K562 (cell line): Measurements from ENCODE around the gene UVRAG. TPM values are rescaled to one million over a fixed set of nuclear protein-coding genes. Genes with fewer than 3 reads are reported as not detected.
A peak's percentile ranks its signal among the peaks of the same experiment; 100 is the strongest.

Experiments used
- ATAC-seq: fragments of 200-7000 bp; cut with Tn5 transposase; 3 replicates; pipeline ENCODE4 v1.9.1; 2020; ENCODE audit warnings: moderate library complexity
- BruUV-seq: library from RNA; stranded (reverse); fragments of 400-500 nt; replicated peaks from 2 replicates; lab custom pipeline; 2021; lab: Mats Ljungman, UMichigan
- CTCF ChIA-PET: fragments of 300-600 bp; formaldehyde crosslinking; extraction: SDS; loops from one replicate; lab custom pipeline; 2021; ENCODE audit warnings: low intra/inter-chr PET ratio; lab: Yijun Ruan, JAX
- POLR2A ChIA-PET: fragments of 300-600, 350-650 bp; sonication (Branson Sonifier 250); formaldehyde crosslinking; extraction: SDS; loops from one replicate; lab custom pipeline; 2021; ENCODE audit warnings: antibody characterized with exemption, inconsistent platforms; lab: Yijun Ruan, JAX
- DNase-seq, 4 experiments: peaks; one replicate each; pipeline versions ENCODE4 v3.0.0 to v3.0.0-alpha.2; 2011 to 2018; ENCODE audit warnings: low spot score in 3 of 4, mixed read lengths in 3 of 4; ENCODE audit errors: extremely low read depth in 1 of 4
- FAIRE-seq: peaks from 2 replicates; lab custom pipeline; 2011; peaks lifted over from hg19 to GRCh38; lab: Jason Lieb, UNC
- H2AFZ ChIP-seq: 2 replicates; pipeline ENCODE4 v1.6.0; 2011; ENCODE audit warnings: low read depth, low read length, control low read depth, inconsistent platforms
- H3K27ac ChIP-seq: fragments of 200-600 bp; 3 replicates; pipeline ENCODE4 v1.8.0; 2011; ENCODE audit warnings: low read depth, mild to moderate bottlenecking, control low read depth, inconsistent platforms, low read length, moderate library complexity, mixed read lengths; ENCODE audit errors: extremely low read depth
- H3K27me3 ChIP-seq, 2 experiments: fragments of 300-600 bp in 1 of 2; 2 replicates in 1 of 2; 3 replicates in 1 of 2; pipeline versions ENCODE4 v1.6.0 to v1.8.0; 2011; ENCODE audit warnings: inconsistent platforms in 2 of 2, low read length in 2 of 2, mild to moderate bottlenecking in 1 of 2, mixed read lengths in 1 of 2, moderate library complexity in 1 of 2; ENCODE audit not compliant: control insufficient read depth in 2 of 2, insufficient read depth in 2 of 2
- H3K36me3 ChIP-seq: fragments of 300-600 bp; 3 replicates; pipeline ENCODE4 v1.8.0; 2011; ENCODE audit warnings: mild to moderate bottlenecking, low read length, inconsistent platforms; ENCODE audit not compliant: control insufficient read depth, insufficient read depth
- H3K4me1 ChIP-seq, 2 experiments: fragments of 200-600 bp in 1 of 2; replicated peaks in 1 of 2; 2 replicates in 1 of 2; 3 replicates in 1 of 2; pipeline versions ENCODE4 v1.5.1 to v1.8.0; 2011; ENCODE audit warnings: inconsistent platforms in 2 of 2, low read length in 2 of 2, mild to moderate bottlenecking in 1 of 2, mixed read lengths in 1 of 2, moderate library complexity in 1 of 2; ENCODE audit not compliant: control insufficient read depth in 2 of 2, insufficient read depth in 2 of 2
- H3K4me2 ChIP-seq: 2 replicates; pipeline ENCODE4 v1.6.1; 2011; ENCODE audit warnings: low read length, control low read depth, inconsistent platforms, mixed read lengths; ENCODE audit not compliant: insufficient read depth
- H3K4me3 ChIP-seq: fragments of 200-600 bp; sonication (generic), shearing (Covaris generic); 2 replicates; pipeline ENCODE4 v1.5.1; 2016; ENCODE audit warnings: control low read depth, inconsistent platforms
- H3K79me2 ChIP-seq: fragments of 200-600 bp; 3 replicates; pipeline ENCODE4 v1.8.0; 2011; ENCODE audit warnings: low read length, inconsistent platforms; ENCODE audit not compliant: control insufficient read depth, insufficient read depth
- H3K9ac ChIP-seq, 2 experiments: 2 replicates each; pipeline versions ENCODE4 v1.6.0 to v1.6.1; 2011; ENCODE audit warnings: low read depth in 2 of 2, low read length in 2 of 2, control low read depth in 1 of 2, inconsistent platforms in 1 of 2, mild to moderate bottlenecking in 1 of 2, mixed read lengths in 1 of 2; ENCODE audit not compliant: insufficient read depth in 1 of 2
- H3K9me1 ChIP-seq: one replicate; pipeline ENCODE4 v1.6.0; 2011; ENCODE audit warnings: inconsistent platforms, mild to moderate bottlenecking, low read length, moderate library complexity; ENCODE audit not compliant: control insufficient read depth, insufficient read depth
- H3K9me3 ChIP-seq: replicated peaks from 2 replicates; pipeline ENCODE4 v1.5.1; 2011; ENCODE audit warnings: low read depth, low read length, inconsistent platforms; ENCODE audit not compliant: control insufficient read depth, insufficient read depth
- H4K20me1 ChIP-seq: replicated peaks from 2 replicates; pipeline ENCODE4 v1.6.1; 2011; ENCODE audit warnings: low read length, inconsistent platforms, mixed read lengths; ENCODE audit not compliant: control insufficient read depth, insufficient read depth
- BCLAF1 ChIP-seq, 2 experiments: fragments of 450-650 bp in 1 of 2; IDR thresholded peaks; 2 replicates each; pipeline ENCODE4 v1.6.1; 2011 to 2017; ENCODE audit warnings: low read depth in 2 of 2, antibody characterized with exemption in 1 of 2, borderline replicate concordance in 1 of 2, low read length in 1 of 2, mild to moderate bottlenecking in 1 of 2, mixed read lengths in 1 of 2; ENCODE audit not compliant: control insufficient read depth in 1 of 2
- CEBPG ChIP-seq, 3 experiments: fragments of 200-800 bp in 1 of 3; sonication (Bioruptor generic) in 1 of 3; sonication (generic) in 1 of 3; formaldehyde crosslinking in 1 of 3; IDR thresholded peaks in 2 of 3; conservative IDR thresholded peaks in 1 of 3; 2 replicates each; pipeline versions ENCODE4 v1.6.1 to v1.8.0; 2016 to 2022; ENCODE audit warnings: missing compliant biosample characterization in 2 of 3, missing genetic modification characterization in 2 of 3, mild to moderate bottlenecking in 1 of 3, missing genetic modification reagents in 1 of 3
- ETV6 ChIP-seq, 3 experiments: fragments of 150-350 bp in 1 of 3; sonication (generic) in 1 of 3; formaldehyde crosslinking in 1 of 3; IDR thresholded peaks; 2 replicates each; pipeline versions ENCODE4 v1.6.1 to v1.8.0; 2014 to 2022; ENCODE audit warnings: borderline replicate concordance in 2 of 3, low read depth in 2 of 3, antibody characterized with exemption in 1 of 3, low read length in 1 of 3, mild to moderate bottlenecking in 1 of 3, missing genetic modification reagents in 1 of 3
- FOXK1 ChIP-seq: sonication (generic); formaldehyde crosslinking; IDR thresholded peaks from 2 replicates; pipeline ENCODE4 v1.8.0; 2022; ENCODE audit warnings: missing genetic modification reagents, mild to moderate bottlenecking, borderline replicate concordance
- HLTF ChIP-seq: fragments of 450-650 bp; IDR thresholded peaks from 2 replicates; pipeline ENCODE4 v1.6.1; 2016
- HNRNPH1 ChIP-seq: fragments of 200-400 bp; formaldehyde crosslinking; optimal IDR thresholded peaks from 2 replicates; pipeline ENCODE3; 2017; ENCODE audit warnings: low read depth, mild to moderate bottlenecking, low read length, moderate library complexity
- LCOR ChIP-seq: sonication (generic); formaldehyde crosslinking; IDR thresholded peaks from 2 replicates; pipeline ENCODE4 v1.8.0; 2022; ENCODE audit warnings: mild to moderate bottlenecking, missing genetic modification reagents
- NEUROD1 ChIP-seq: fragments of 150-350 bp; IDR thresholded peaks from 2 replicates; pipeline ENCODE4 v1.6.1; 2014; ENCODE audit warnings: borderline replicate concordance, low read length, low read depth; ENCODE audit not compliant: partially characterized antibody
- NR0B1 ChIP-seq: fragments of 450-650 bp; IDR thresholded peaks from one replicate; pipeline ENCODE4 v1.6.1; 2018; ENCODE audit warnings: mild to moderate bottlenecking, moderate library complexity; ENCODE audit not compliant: partially characterized antibody
- NR4A1 ChIP-seq, 2 experiments: fragments of 250-450 bp in 1 of 2; fragments of 450-650 bp in 1 of 2; sonication (Bioruptor Pico) in 1 of 2; IDR thresholded peaks; 2 replicates each; pipeline versions ENCODE4 v1.4.0 to v1.6.1; 2016 to 2020; ENCODE audit warnings: mild to moderate bottlenecking in 2 of 2, missing compliant biosample characterization in 1 of 2, missing genetic modification characterization in 1 of 2, moderate library complexity in 1 of 2
- POLR3G ChIP-seq: IDR thresholded peaks from 2 replicates; pipeline ENCODE4 v1.6.1; 2011; ENCODE audit not compliant: insufficient read length, insufficient replicate concordance; ENCODE audit errors: extremely low read depth
- PTTG1 ChIP-seq: fragments of 450-650 bp; IDR thresholded peaks from 2 replicates; pipeline ENCODE4 v1.6.1; 2016; ENCODE audit warnings: low read depth, mild to moderate bottlenecking, missing genetic modification characterization, missing compliant biosample characterization
- RBM25 ChIP-seq: fragments of 200-400 bp; formaldehyde crosslinking; IDR thresholded peaks from 2 replicates; pipeline ENCODE4 v1.6.1; 2018; ENCODE audit warnings: low read length, low read depth, moderate library complexity; ENCODE audit not compliant: severe bottlenecking
- ZNF274 ChIP-seq: IDR thresholded peaks from 2 replicates; pipeline ENCODE4 v1.6.1; 2011; ENCODE audit warnings: low read depth, mild to moderate bottlenecking, low read length, moderate library complexity, borderline replicate concordance
- ZNF324 ChIP-seq: fragments of 250-450 bp; sonication (Bioruptor Pico); IDR thresholded peaks from 2 replicates; pipeline ENCODE4 v1.4.0; 2020; ENCODE audit warnings: mild to moderate bottlenecking
- ZNF354B ChIP-seq: fragments of 250-450 bp; sonication (Bioruptor Pico); IDR thresholded peaks from 2 replicates; pipeline ENCODE4 v1.4.0; 2020
- WGBS: fragments of 100-300 bp; shearing (Covaris generic); methylation state at CpG from one replicate; pipeline ENCODE4 v1.1.6; 2016; ENCODE audit warnings: low coverage, mixed read lengths; ENCODE audit not compliant: insufficient coverage; ENCODE audit errors: missing lambda C conversion rate; 5-methylcytosine and 5-hydroxymethylcytosine counted together
- in situ Hi-C: fragments of 300-500 bp; cut with MboI; formaldehyde crosslinking; loops from 4 replicates; pipeline ENCODE4 v1.15.0; 2018; ENCODE audit warnings: inconsistent platforms, mixed read lengths
- intact Hi-C: fragments of 100-400 bp; cut with micrococcal nuclease; formaldehyde crosslinking; loops from 2 replicates; pipeline ENCODE4 v1.14.2; 2022
- polyA plus RNA-seq, 8 experiments: library from polyadenylated mRNA; depleted of rRNA in 4 of 8; stranded (reverse) in 5 of 8; unstranded in 3 of 8; fragments of >200 nt; fragmentation: Nextera tagmentation in 2 of 8; fragmentation: Illumina TruSeq in 1 of 8; extraction: Ambion mirVana in 2 of 8; extraction: Trizol in 1 of 8; gene quantifications; 2 replicates each; pipeline versions ENCODE4 v1.2.1 to v1.2.3, GENCODE V29; 2011 to 2014; ENCODE audit warnings: inconsistent platforms in 1 of 8, missing spikeins in 1 of 8
- total RNA-seq, 7 experiments: library from RNA; depleted of rRNA in 6 of 7; stranded (reverse); fragments of >200 nt in 6 of 7; fragmentation: Illumina TruSeq in 2 of 7; extraction: Trizol in 2 of 7; gene quantifications; 2 replicates each; pipeline versions ENCODE4 v1.2.1 to v1.2.3, GENCODE V29; 2011 to 2021; ENCODE audit warnings: low replicate concordance in 1 of 7

The UVRAG gene
- total and polyA plus RNA-seq, 9 of the 15 experiments (the other 6 are each of a cell fraction or from before 2014, with no cell fraction given): 3.1 to 17.8 (median 12.4) TPM

- DNase-seq: no peak
- ChIA-PET POLR2A (no interaction called here), CTCF (no interaction called here)
- in situ Hi-C loops (no loop called here), intact Hi-C loops (no loop called here)
- Histone ChIP-seq H3K27me3 (no peaks in the 10 kb centered on the region), H3K36me3 (no peaks in the 10 kb centered on the region), H3K79me2 (no peaks in the 10 kb centered on the region), H3K9me1 (no peaks in the 10 kb centered on the region), H3K4me2 (no peak overlapping the region), H3K9me3 (no peaks in the 10 kb centered on the region), H3K27ac (no peak overlapping the region), H2AFZ (no peak overlapping the region), H3K4me3 (no peak overlapping the region), H3K4me1 (no peaks in the 10 kb centered on the region), H4K20me1 (no peaks in the 10 kb centered on the region), H3K9ac (no peak overlapping the region)
- peak; percentile 46 for FAIRE-seq
- TF ChIP-seq ZNF324 (no peak), ZNF274 (no peak), NR4A1 (CRISPR knock-in tag; IDR thresholded peaks at IDR 0.05) (no peak), NR4A1 (tag; IDR thresholded peaks at IDR 0.05) (no peak), BCLAF1 (IDR thresholded peaks at IDR 0.05; ENCODE audit: borderline replicate concordance in 1 of 2, control insufficient read depth in 1 of 2, low read depth in 2 of 2, low read length in 1 of 2) (no peak), NEUROD1 (no peak), HNRNPH1 (no peak), CEBPG (CRISPR knock-in tag; IDR thresholded peaks at IDR 0.05) (no peak), CEBPG (tag; conservative IDR thresholded peaks at IDR 0.05 in 1 of 2, IDR thresholded peaks at IDR 0.05 in 1 of 2) (no peak), LCOR (CRISPR knock-in tag) (no peak), NR0B1 (no peak), ZNF354B (CRISPR knock-in tag) (no peak), RBM25 (no peak), POLR3G (no peak), FOXK1 (CRISPR knock-in tag) (no peak), ETV6 (IDR thresholded peaks at IDR 0.05; ENCODE audit: borderline replicate concordance in 1 of 2, low read depth in 2 of 2, low read length in 1 of 2) (no peak), ETV6 (CRISPR knock-in tag; IDR thresholded peaks at IDR 0.05; ENCODE audit: borderline replicate concordance) (no peak), PTTG1 (tag) (no peak), HLTF (no peak)
- BruUV-seq: no TSS peak
- 67% methylated on average over 5 of the region's 5 CpGs for WGBS
- ATAC-seq: no peak
Measured at GRCh38 chr11:75969626-75970308, 154.8 kb downstream of the UVRAG start.
